ENCODE measurements around the gene UGCG. TPM values are rescaled to one million over a fixed set of nuclear protein-coding genes. Genes with fewer than 3 reads are reported as not detected.

Gene UGCG
- total and polyA plus RNA-seq, 10 of the 15 experiments (the other 5 are each of a cell fraction or from before 2014, with no cell fraction given) = 21.7 to 96.6 (median 48.9) TPM

DNA sequence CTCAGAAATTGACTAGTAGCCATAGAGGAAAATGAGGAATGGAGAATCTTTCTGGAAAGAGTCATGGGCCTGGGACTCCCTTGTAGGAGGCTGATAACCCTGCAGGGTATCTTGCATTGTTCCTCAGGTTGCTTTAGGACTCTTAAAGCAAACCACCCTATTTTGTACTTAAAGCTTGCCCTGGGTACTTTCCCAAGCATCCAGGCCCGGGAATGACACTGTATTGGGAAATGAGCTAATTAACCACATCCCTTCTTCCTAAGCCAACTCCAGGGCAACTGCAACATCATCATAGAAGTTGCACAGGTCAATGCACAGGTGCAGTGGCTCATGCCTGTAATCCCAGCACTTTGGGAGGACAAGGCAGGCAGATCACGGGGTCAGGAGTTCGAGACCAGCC is 55.9 kb downstream of the UGCG start (continued):
- no peak for TF ChIP-seq MXI1 (IDR thresholded peaks at IDR 0.05; ENCODE audit: low read depth, low read length)
- TF ChIP-seq, protein P1, sequence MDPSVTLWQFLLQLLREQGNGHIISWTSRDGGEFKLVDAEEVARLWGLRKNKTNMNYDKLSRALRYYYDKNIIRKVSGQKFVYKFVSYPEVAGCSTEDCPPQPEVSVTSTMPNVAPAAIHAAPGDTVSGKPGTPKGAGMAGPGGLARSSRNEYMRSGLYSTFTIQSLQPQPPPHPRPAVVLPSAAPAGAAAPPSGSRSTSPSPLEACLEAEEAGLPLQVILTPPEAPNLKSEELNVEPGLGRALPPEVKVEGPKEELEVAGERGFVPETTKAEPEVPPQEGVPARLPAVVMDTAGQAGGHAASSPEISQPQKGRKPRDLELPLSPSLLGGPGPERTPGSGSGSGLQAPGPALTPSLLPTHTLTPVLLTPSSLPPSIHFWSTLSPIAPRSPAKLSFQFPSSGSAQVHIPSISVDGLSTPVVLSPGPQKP (IDR thresholded peaks at IDR 0.05; ENCODE audit: low read depth, low read length) = no peak
- TF ChIP-seq EGR1 (IDR thresholded peaks at IDR 0.05; ENCODE audit: borderline replicate concordance in 1 of 2, low read depth in 2 of 2, low read length in 2 of 2) = no peak
- TF ChIP-seq PAX8 (IDR thresholded peaks at IDR 0.05) = no peak
- TF ChIP-seq JUNB (IDR thresholded peaks at IDR 0.05) = no peak
- peak; percentile 80 for TF ChIP-seq EED (IDR thresholded peaks at IDR 0.05; ENCODE audit: low read depth)
- TF ChIP-seq ASH2L (IDR thresholded peaks at IDR 0.05; ENCODE audit: borderline replicate concordance, low read depth) = no peak
- no peak for TF ChIP-seq BHLHE40 (IDR thresholded peaks at IDR 0.05; ENCODE audit: borderline replicate concordance in 1 of 2, low read depth in 2 of 2, low read length in 1 of 2)
- TF ChIP-seq, protein P2, sequence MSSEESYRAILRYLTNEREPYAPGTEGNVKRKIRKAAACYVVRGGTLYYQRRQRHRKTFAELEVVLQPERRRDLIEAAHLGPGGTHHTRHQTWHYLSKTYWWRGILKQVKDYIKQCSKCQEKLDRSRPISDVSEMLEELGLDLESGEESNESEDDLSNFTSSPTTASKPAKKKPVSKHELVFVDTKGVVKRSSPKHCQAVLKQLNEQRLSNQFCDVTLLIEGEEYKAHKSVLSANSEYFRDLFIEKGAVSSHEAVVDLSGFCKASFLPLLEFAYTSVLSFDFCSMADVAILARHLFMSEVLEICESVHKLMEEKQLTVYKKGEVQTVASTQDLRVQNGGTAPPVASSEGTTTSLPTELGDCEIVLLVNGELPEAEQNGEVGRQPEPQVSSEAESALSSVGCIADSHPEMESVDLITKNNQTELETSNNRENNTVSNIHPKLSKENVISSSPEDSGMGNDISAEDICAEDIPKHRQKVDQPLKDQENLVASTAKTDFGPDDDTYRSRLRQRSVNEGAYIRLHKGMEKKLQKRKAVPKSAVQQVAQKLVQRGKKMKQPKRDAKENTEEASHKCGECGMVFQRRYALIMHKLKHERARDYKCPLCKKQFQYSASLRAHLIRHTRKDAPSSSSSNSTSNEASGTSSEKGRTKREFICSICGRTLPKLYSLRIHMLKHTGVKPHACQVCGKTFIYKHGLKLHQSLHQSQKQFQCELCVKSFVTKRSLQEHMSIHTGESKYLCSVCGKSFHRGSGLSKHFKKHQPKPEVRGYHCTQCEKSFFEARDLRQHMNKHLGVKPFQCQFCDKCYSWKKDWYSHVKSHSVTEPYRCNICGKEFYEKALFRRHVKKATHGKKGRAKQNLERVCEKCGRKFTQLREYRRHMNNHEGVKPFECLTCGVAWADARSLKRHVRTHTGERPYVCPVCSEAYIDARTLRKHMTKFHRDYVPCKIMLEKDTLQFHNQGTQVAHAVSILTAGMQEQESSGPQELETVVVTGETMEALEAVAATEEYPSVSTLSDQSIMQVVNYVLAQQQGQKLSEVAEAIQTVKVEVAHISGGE (CRISPR knock-in tag; IDR thresholded peaks at IDR 0.05) = no peak
- TF ChIP-seq, protein P3, sequence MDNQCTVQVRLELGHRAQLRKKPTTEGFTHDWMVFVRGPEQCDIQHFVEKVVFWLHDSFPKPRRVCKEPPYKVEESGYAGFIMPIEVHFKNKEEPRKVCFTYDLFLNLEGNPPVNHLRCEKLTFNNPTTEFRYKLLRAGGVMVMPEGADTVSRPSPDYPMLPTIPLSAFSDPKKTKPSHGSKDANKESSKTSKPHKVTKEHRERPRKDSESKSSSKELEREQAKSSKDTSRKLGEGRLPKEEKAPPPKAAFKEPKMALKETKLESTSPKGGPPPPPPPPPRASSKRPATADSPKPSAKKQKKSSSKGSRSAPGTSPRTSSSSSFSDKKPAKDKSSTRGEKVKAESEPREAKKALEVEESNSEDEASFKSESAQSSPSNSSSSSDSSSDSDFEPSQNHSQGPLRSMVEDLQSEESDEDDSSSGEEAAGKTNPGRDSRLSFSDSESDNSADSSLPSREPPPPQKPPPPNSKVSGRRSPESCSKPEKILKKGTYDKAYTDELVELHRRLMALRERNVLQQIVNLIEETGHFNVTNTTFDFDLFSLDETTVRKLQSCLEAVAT (IDR thresholded peaks at IDR 0.05) = no peak
- no peak for TF ChIP-seq NBN (IDR thresholded peaks at IDR 0.05)
- TF ChIP-seq WRNIP1 (IDR thresholded peaks at IDR 0.05; ENCODE audit: borderline replicate concordance, low read depth, low read length) = no peak
- TF ChIP-seq GABPA (IDR thresholded peaks at IDR 0.05; ENCODE audit: low read depth) = no peak
- TF ChIP-seq RAD51 (IDR thresholded peaks at IDR 0.05) = no peak
- no peak for TF ChIP-seq STAT1 (conservative IDR thresholded peaks at IDR 0.05)
- TF ChIP-seq ZNF217 (IDR thresholded peaks at IDR 0.05) = no peak
- peak; percentile 45 for TF ChIP-seq RUNX3 (IDR thresholded peaks at IDR 0.05; ENCODE audit: low read length)
- no peak for TF ChIP-seq TCF3 (IDR thresholded peaks at IDR 0.05; ENCODE audit: borderline replicate concordance, insufficient read depth, low read depth, low read length)
- no peak for TF ChIP-seq GATAD2B (conservative IDR thresholded peaks at IDR 0.05; ENCODE audit: low read depth)
- TF ChIP-seq IKZF2 (IDR thresholded peaks at IDR 0.05) = 0 out of 4 replicates have a peak, but pooled peaks of 1 of the 2 experiments have one; percentile 19

Data from GM12878 (cell line).